Heart left ventricle (tissue), 13 donors: ENCODE data around the gene MMP12.

ENCODE experiments used
- CTCF ChIP-seq, 12 donors: fragments of 200-600 bp; sonication (generic) in 4 of 12; IDR thresholded peaks; one replicate each; pipeline versions ENCODE4 v1.5.0 to v1.8.0; 2018 to 2022; ENCODE audit warnings: antibody characterized with exemption in 12 of 12, mild to moderate bottlenecking in 5 of 12
- POLR2A ChIP-seq, 2 donors: fragments of 450-650 bp; IDR thresholded peaks; one replicate each; pipeline ENCODE4 v1.6.1; 2017; ENCODE audit warnings: antibody characterized with exemption in 2 of 2, mild to moderate bottlenecking in 2 of 2, moderate library complexity in 2 of 2
- donor health status: ischemic (EF 13 %, LVEDD 7.1; RV severe dilation, severe dysfunction).
- donor health status: DM: no; HTN: yes; CAD: no.
- donor health status: DM: no; HTN: no; CAD: no.
- donor health status: ischemic (EF 25% LVEDD 6.9; RV normal size, moderate dysfunction).
- donor health status: ischemic (EF 25% LVEDD 5.7; RV mildly dilated, moderate dysfunction).
- donor health status: ischemic (EF 35%, LVEDD 5.7; RV mildly dilated, moderate dysfunction).
- donor health status: nonischemic (EF 11% LVEDD 7.7; RV severe dilation, severe dysfunction).
- donor health status: DM: yes; HTN: yes; CAD: no.
- donor health status: PGD.
- donor health status: ischemic (EF 29% LVEDD 5.4; RV normal size, mild dysfunction).
- donor health status: nonischemic (EF 23%, LVEDD 6.1; RV moderate dilation, normal function).

- TF ChIP-seq CTCF (IDR thresholded peaks at IDR 0.05), result peak in 11 of 12 donors; percentile 25 to 54 (median 38)
- TF ChIP-seq POLR2A (IDR thresholded peaks at IDR 0.05), result no peak
These were observed 39.7 kb upstream of the MMP12 start for GRCh38 chr11:102914238-102915043.
